ENCODE measurements around the gene MT1F. TPM values are rescaled to one million over a fixed set of nuclear protein-coding genes. Genes with fewer than 3 reads are reported as not detected.
A peak's percentile ranks its signal among the peaks of the same experiment; 100 is the strongest.

Gene MT1F
- total and polyA plus RNA-seq, 9 of the 15 experiments (the other 6 are each of a cell fraction or from before 2014, with no cell fraction given), result 0.18 to 0.68 (median 0.29) TPM; not detected in 5

DNA sequence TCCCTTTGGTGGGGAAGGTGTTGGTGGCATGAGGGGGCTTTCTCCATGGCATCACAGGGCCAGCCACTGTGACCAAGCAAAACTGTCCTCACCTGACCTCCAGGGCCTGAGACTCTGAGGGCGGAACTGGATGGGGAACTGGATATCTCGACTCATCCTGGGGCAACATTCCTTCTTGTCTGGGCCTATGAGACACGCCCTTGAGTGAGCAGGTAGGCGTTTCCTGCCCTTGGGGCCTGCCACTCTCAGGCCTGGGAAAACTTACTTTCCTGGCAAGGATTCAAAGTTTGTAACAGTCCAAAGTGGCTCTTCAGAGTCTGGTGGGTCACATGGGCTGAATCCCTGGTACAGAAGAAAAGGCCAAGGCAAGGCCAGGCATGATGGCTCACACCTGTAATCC is 34.1 kb downstream of the MT1F start:
- BruUV-seq (replicated peaks), result no TSS peak
- DNase-seq (ENCODE audit: extremely low read depth in 1 of 4, low spot score in 3 of 4) (no peak), FAIRE-seq (no peak), ATAC-seq (no peak)
- Histone ChIP-seq H3K4me3 (no peak overlapping the region), H3K27me3 (ENCODE audit: control insufficient read depth in 2 of 2, insufficient read depth in 2 of 2, low read length in 2 of 2) (peaks cover 5 to 39% of the 10 kb centered on the region in 2 experiments; a peak in 3 of 5 replicates), H3K4me1 (replicated peaks in 1 of 2; ENCODE audit: control insufficient read depth in 2 of 2, insufficient read depth in 2 of 2, low read length in 2 of 2) (no peaks in the 10 kb centered on the region; a peak in 1 of 5 replicates), H2AFZ (ENCODE audit: low read depth, low read length) (no peak overlapping the region), H3K36me3 (ENCODE audit: control insufficient read depth, insufficient read depth, low read length) (no peaks in the 10 kb centered on the region), H4K20me1 (replicated peaks; ENCODE audit: control insufficient read depth, insufficient read depth, low read length) (no peaks in the 10 kb centered on the region), H3K9ac (ENCODE audit: insufficient read depth in 1 of 2, low read depth in 2 of 2, low read length in 2 of 2) (0 out of 4 replicates have a peak overlapping the region, but pooled peaks of 1 of the 2 experiments have one; percentile 35), H3K79me2 (ENCODE audit: control insufficient read depth, insufficient read depth, low read length) (no peaks in the 10 kb centered on the region), H3K4me2 (ENCODE audit: insufficient read depth, low read length) (no peak overlapping the region), H3K27ac (ENCODE audit: extremely low read depth, low read depth, low read length) (no peak overlapping the region), H3K9me3 (replicated peaks; ENCODE audit: control insufficient read depth, insufficient read depth, low read depth, low read length) (no peaks in the 10 kb centered on the region), H3K9me1 (ENCODE audit: control insufficient read depth, insufficient read depth, low read length) (no peaks in the 10 kb centered on the region)
- in situ Hi-C loops (cut with MboI) (no loop called here), intact Hi-C loops (cut with micrococcal nuclease) (no loop called here)
- CTCF ChIA-PET (ENCODE audit: low intra/inter-chr PET ratio), result no interaction called here
- 13% methylated on average over 4 of the region's 4 CpGs for WGBS (ENCODE audit: insufficient coverage, low coverage, missing lambda C conversion rate)
- no peak for TF ChIP-seq ZNF274 (IDR thresholded peaks at IDR 0.05; ENCODE audit: borderline replicate concordance, low read depth, low read length)
- TF ChIP-seq CTBP1 (IDR thresholded peaks at IDR 0.05; ENCODE audit: borderline replicate concordance), result peak; percentile 34; the same call in 1 of the 2 replicates
- 0 out of 2 replicates have a peak, but pooled peaks have one; percentile 31 for TF ChIP-seq SPI1 (IDR thresholded peaks at IDR 0.05; ENCODE audit: borderline replicate concordance, low read depth, low read length)
- no peak for TF ChIP-seq ZNF133 (CRISPR knock-in tag; IDR thresholded peaks at IDR 0.05)
- TF ChIP-seq RBM34 (IDR thresholded peaks at IDR 0.05; ENCODE audit: borderline replicate concordance, insufficient read depth, low read length), result no peak
- no peak for TF ChIP-seq ZNF212 (CRISPR knock-in tag; IDR thresholded peaks at IDR 0.05)
- TF ChIP-seq NFIC (IDR thresholded peaks at IDR 0.05), result 0 out of 2 replicates have a peak, but pooled peaks have one; percentile 14
- TF ChIP-seq, protein P1, sequence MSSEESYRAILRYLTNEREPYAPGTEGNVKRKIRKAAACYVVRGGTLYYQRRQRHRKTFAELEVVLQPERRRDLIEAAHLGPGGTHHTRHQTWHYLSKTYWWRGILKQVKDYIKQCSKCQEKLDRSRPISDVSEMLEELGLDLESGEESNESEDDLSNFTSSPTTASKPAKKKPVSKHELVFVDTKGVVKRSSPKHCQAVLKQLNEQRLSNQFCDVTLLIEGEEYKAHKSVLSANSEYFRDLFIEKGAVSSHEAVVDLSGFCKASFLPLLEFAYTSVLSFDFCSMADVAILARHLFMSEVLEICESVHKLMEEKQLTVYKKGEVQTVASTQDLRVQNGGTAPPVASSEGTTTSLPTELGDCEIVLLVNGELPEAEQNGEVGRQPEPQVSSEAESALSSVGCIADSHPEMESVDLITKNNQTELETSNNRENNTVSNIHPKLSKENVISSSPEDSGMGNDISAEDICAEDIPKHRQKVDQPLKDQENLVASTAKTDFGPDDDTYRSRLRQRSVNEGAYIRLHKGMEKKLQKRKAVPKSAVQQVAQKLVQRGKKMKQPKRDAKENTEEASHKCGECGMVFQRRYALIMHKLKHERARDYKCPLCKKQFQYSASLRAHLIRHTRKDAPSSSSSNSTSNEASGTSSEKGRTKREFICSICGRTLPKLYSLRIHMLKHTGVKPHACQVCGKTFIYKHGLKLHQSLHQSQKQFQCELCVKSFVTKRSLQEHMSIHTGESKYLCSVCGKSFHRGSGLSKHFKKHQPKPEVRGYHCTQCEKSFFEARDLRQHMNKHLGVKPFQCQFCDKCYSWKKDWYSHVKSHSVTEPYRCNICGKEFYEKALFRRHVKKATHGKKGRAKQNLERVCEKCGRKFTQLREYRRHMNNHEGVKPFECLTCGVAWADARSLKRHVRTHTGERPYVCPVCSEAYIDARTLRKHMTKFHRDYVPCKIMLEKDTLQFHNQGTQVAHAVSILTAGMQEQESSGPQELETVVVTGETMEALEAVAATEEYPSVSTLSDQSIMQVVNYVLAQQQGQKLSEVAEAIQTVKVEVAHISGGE (CRISPR knock-in tag; IDR thresholded peaks at IDR 0.05), result no peak
- TF ChIP-seq, protein P2, sequence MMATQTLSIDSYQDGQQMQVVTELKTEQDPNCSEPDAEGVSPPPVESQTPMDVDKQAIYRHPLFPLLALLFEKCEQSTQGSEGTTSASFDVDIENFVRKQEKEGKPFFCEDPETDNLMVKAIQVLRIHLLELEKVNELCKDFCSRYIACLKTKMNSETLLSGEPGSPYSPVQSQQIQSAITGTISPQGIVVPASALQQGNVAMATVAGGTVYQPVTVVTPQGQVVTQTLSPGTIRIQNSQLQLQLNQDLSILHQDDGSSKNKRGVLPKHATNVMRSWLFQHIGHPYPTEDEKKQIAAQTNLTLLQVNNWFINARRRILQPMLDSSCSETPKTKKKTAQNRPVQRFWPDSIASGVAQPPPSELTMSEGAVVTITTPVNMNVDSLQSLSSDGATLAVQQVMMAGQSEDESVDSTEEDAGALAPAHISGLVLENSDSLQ (IDR thresholded peaks at IDR 0.05), result peak; percentile 36; the same call in 1 of the 2 replicates
- POLR2A ChIA-PET, result no interaction called here
